Transverse colon (tissue), 4 donors: ENCODE measurements around the gene SMARCAL1.

Experiments
- CTCF ChIP-seq, 5 experiments: fragments of 200-600 bp in 3 of 5; fragments of 450-650 bp in 2 of 5; sonication (generic) in 3 of 5; IDR thresholded peaks; 1 replicate in 2 of 5; 2 replicates in 3 of 5; pipeline ENCODE4 v1.5.1; 2016 to 2017; ENCODE audit warnings: antibody characterized with exemption in 5 of 5, inconsistent platforms in 3 of 5, mild to moderate bottlenecking in 2 of 5, moderate library complexity in 1 of 5
- EP300 ChIP-seq: sonication (generic); formaldehyde crosslinking; IDR thresholded peaks from one replicate; pipeline ENCODE4 v1.6.1; 2017; ENCODE audit warnings: antibody characterized with exemption, low read depth
- POLR2AphosphoS5 ChIP-seq, 3 donors: sonication (generic); formaldehyde crosslinking; IDR thresholded peaks; one replicate each; pipeline ENCODE4 v1.6.1; 2016; ENCODE audit warnings: antibody characterized with exemption in 3 of 3

GRCh38 chr2:216517447-216518225, 105.4 kb downstream of the SMARCAL1 start:
- TF ChIP-seq CTCF (IDR thresholded peaks at IDR 0.05) = no peak
- no peak for TF ChIP-seq EP300
- TF ChIP-seq POLR2AphosphoS5 (IDR thresholded peaks at IDR 0.05) = no peak
